H1 (cell line): ENCODE measurements around the gene ENTPD8. TPM values are rescaled to one million over a fixed set of nuclear protein-coding genes. Genes with fewer than 3 reads are reported as not detected.

ENCODE experiments used
- CTCF ChIA-PET: fragments of 300-600 bp; sonication (Branson Sonifier 250); formaldehyde crosslinking; loops from one replicate; lab custom pipeline; 2021; ENCODE audit not compliant: partially characterized antibody; lab: Charles Lee
- POLR2A ChIA-PET: fragments of 300-600 bp; sonication (Branson Sonifier 250); formaldehyde crosslinking; loops from one replicate; lab custom pipeline; 2021; ENCODE audit warnings: inconsistent platforms; ENCODE audit not compliant: partially characterized antibody; lab: Charles Lee
- DNase-seq, 2 experiments: peaks; one replicate each; pipeline versions ENCODE4 v3.0.0 to v3.0.0-alpha.2; 2010 to 2022; ENCODE audit warnings: low spot score in 2 of 2, low read depth in 1 of 2, mixed read lengths in 1 of 2
- FAIRE-seq: peaks from 2 replicates; lab custom pipeline; 2011; peaks lifted over from hg19 to GRCh38; lab: Jason Lieb, UNC
- H2AFZ ChIP-seq: 2 replicates; pipeline ENCODE4 v1.8.1; 2012; ENCODE audit warnings: low read length, inconsistent platforms
- H2AK5ac ChIP-seq: 2 replicates; pipeline ENCODE4 v1.6.1; 2013; ENCODE audit warnings: low read depth, low read length
- H2BK120ac ChIP-seq: replicated peaks from 2 replicates; pipeline ENCODE3; 2013; ENCODE audit warnings: low read depth, low read length, inconsistent platforms
- H2BK12ac ChIP-seq: 2 replicates; pipeline ENCODE4 v1.6.1; 2013; ENCODE audit warnings: low read depth, low read length
- H2BK15ac ChIP-seq: 2 replicates; pipeline ENCODE4 v1.6.1; 2013; ENCODE audit warnings: low read length
- H2BK20ac ChIP-seq: 2 replicates; pipeline ENCODE4 v1.6.1; 2013; ENCODE audit warnings: low read length
- H2BK5ac ChIP-seq: 2 replicates; pipeline ENCODE4 v1.6.1; 2013; ENCODE audit warnings: low read depth, low read length
- H3K14ac ChIP-seq: 2 replicates; pipeline ENCODE4 v1.6.1; 2013; ENCODE audit warnings: inconsistent platforms; ENCODE audit not compliant: insufficient read length
- H3K18ac ChIP-seq: 2 replicates; pipeline ENCODE4 v1.6.1; 2013; ENCODE audit warnings: low read length; ENCODE audit errors: extremely low read depth
- H3K23ac ChIP-seq: 2 replicates; pipeline ENCODE4 v1.6.1; 2013; ENCODE audit warnings: inconsistent platforms; ENCODE audit not compliant: insufficient read length
- H3K23me2 ChIP-seq: 2 replicates; pipeline ENCODE4 v1.6.1; 2013; ENCODE audit warnings: low read depth, low read length
- H3K27ac ChIP-seq: 2 replicates; pipeline ENCODE4 v1.6.1; 2011; ENCODE audit warnings: low read depth, low read length, inconsistent platforms
- H3K27me3 ChIP-seq, 4 experiments: replicated peaks in 1 of 4; 1 replicate in 1 of 4; 2 replicates in 3 of 4; pipeline versions ENCODE4 v1.6.1 to v1.8.1; 2011 to 2013; ENCODE audit warnings: low read length in 3 of 4, mild to moderate bottlenecking in 3 of 4, inconsistent platforms in 2 of 4, mixed read lengths in 2 of 4, moderate library complexity in 1 of 4; ENCODE audit not compliant: control insufficient read depth in 3 of 4, insufficient read depth in 3 of 4; ENCODE audit errors: extremely low read depth in 1 of 4
- H3K36me3 ChIP-seq, 4 experiments: 2 replicates each; pipeline versions ENCODE4 v1.6.1 to v1.8.1; 2011 to 2013; ENCODE audit warnings: mild to moderate bottlenecking in 4 of 4, low read length in 3 of 4, moderate library complexity in 2 of 4, control low read depth in 1 of 4, inconsistent platforms in 1 of 4; ENCODE audit not compliant: insufficient read depth in 4 of 4, control insufficient read depth in 2 of 4
- H3K4ac ChIP-seq: replicated peaks from 2 replicates; pipeline ENCODE3; 2013; ENCODE audit warnings: low read length, low read depth, mixed read lengths, inconsistent platforms; ENCODE audit not compliant: insufficient read length
- H3K4me1 ChIP-seq, 4 experiments: replicated peaks in 1 of 4; 1 replicate in 1 of 4; 2 replicates in 3 of 4; pipeline versions ENCODE4 v1.6.1 to v1.8.1; 2011 to 2013; ENCODE audit warnings: low read length in 3 of 4, inconsistent platforms in 2 of 4, mixed read lengths in 1 of 4; ENCODE audit not compliant: insufficient read depth in 4 of 4, control insufficient read depth in 3 of 4
- H3K4me2 ChIP-seq, 2 experiments: 2 replicates each; pipeline versions ENCODE4 v1.6.1 to v1.8.1; 2011 to 2013; ENCODE audit warnings: low read depth in 2 of 2, low read length in 2 of 2, control low read depth in 1 of 2, inconsistent platforms in 1 of 2, mild to moderate bottlenecking in 1 of 2; ENCODE audit not compliant: insufficient read depth in 1 of 2
- H3K4me3 ChIP-seq, 4 experiments: fragments of 200-600, 300-600 bp in 1 of 4; sonication (generic), shearing (Covaris generic), sonication (Bioruptor Twin) in 1 of 4; 2 replicates each; pipeline versions ENCODE4 v1.5.1 to v1.8.1; 2011 to 2016; ENCODE audit warnings: low read length in 4 of 4, low read depth in 3 of 4, control low read depth in 2 of 4, inconsistent platforms in 2 of 4, mild to moderate bottlenecking in 2 of 4, mixed read lengths in 1 of 4, moderate library complexity in 1 of 4; ENCODE audit not compliant: insufficient read depth in 2 of 4; ENCODE audit errors: extremely low read depth in 1 of 4
- H3K56ac ChIP-seq: replicated peaks from 2 replicates; pipeline ENCODE3; 2013; ENCODE audit warnings: low read depth, mild to moderate bottlenecking, mixed read lengths, low read length, inconsistent platforms; ENCODE audit not compliant: insufficient read length
- H3K79me1 ChIP-seq: 2 replicates; pipeline ENCODE4 v1.6.1; 2013; ENCODE audit warnings: low read depth, low read length, control low read depth
- H3K79me2 ChIP-seq, 2 experiments: 2 replicates each; pipeline versions ENCODE4 v1.6.1 to v1.8.1; 2012 to 2013; ENCODE audit warnings: low read length in 2 of 2, mild to moderate bottlenecking in 2 of 2, inconsistent platforms in 1 of 2; ENCODE audit not compliant: insufficient read depth in 2 of 2, control insufficient read depth in 1 of 2
- H3K9ac ChIP-seq, 4 experiments: replicated peaks in 1 of 4; 1 replicate in 1 of 4; 2 replicates in 3 of 4; pipeline versions ENCODE4 v1.6.1 to v1.8.1; 2011 to 2013; ENCODE audit warnings: low read depth in 3 of 4, low read length in 3 of 4, control low read depth in 2 of 4, mild to moderate bottlenecking in 2 of 4, moderate library complexity in 2 of 4, inconsistent platforms in 1 of 4; ENCODE audit errors: extremely low read depth in 1 of 4
- H3K9me3 ChIP-seq, 2 experiments: 2 replicates each; pipeline versions ENCODE4 v1.6.1 to v1.8.1; 2012 to 2013; ENCODE audit warnings: mild to moderate bottlenecking in 2 of 2, moderate library complexity in 2 of 2, control low read depth in 1 of 2, inconsistent platforms in 1 of 2, low read depth in 1 of 2, low read length in 1 of 2, mixed read lengths in 1 of 2; ENCODE audit not compliant: insufficient read depth in 2 of 2
- H4K20me1 ChIP-seq, 2 experiments: replicated peaks in 1 of 2; 2 replicates each; pipeline versions ENCODE3 to v1.8.1; 2011 to 2013; ENCODE audit warnings: inconsistent platforms in 2 of 2, low read length in 2 of 2, mild to moderate bottlenecking in 1 of 2; ENCODE audit not compliant: insufficient read depth in 2 of 2, control insufficient read depth in 1 of 2
- H4K5ac ChIP-seq: 2 replicates; pipeline ENCODE4 v1.6.1; 2013; ENCODE audit warnings: low read length, low read depth, mixed read lengths, inconsistent platforms; ENCODE audit not compliant: insufficient read length
- H4K8ac ChIP-seq: 2 replicates; pipeline ENCODE4 v1.8.0; 2013; ENCODE audit warnings: mild to moderate bottlenecking, moderate library complexity, low read length, inconsistent platforms; ENCODE audit not compliant: insufficient read depth; ENCODE audit errors: extremely low read depth
- H4K91ac ChIP-seq: replicated peaks from 2 replicates; pipeline ENCODE3; 2013; ENCODE audit warnings: low read length, mixed read lengths, inconsistent platforms; ENCODE audit not compliant: insufficient read length
- BACH1 ChIP-seq: IDR thresholded peaks from 2 replicates; pipeline ENCODE4 v1.6.1; 2012; ENCODE audit warnings: low read length, improper control_type of control experiment
- CHD2 ChIP-seq: IDR thresholded peaks from 2 replicates; pipeline ENCODE4 v1.6.1; 2012; ENCODE audit warnings: low read length, improper control_type of control experiment
- CTBP2 ChIP-seq: IDR thresholded peaks from 2 replicates; pipeline ENCODE4 v1.7.0; 2011; ENCODE audit warnings: borderline replicate concordance, mild to moderate bottlenecking, moderate library complexity, mixed read lengths, low read length; ENCODE audit not compliant: insufficient read depth, insufficient read length
- GABPA ChIP-seq: IDR thresholded peaks from 2 replicates; pipeline ENCODE4 v1.6.1; 2011; ENCODE audit warnings: mild to moderate bottlenecking, low read length, moderate library complexity, borderline replicate concordance; ENCODE audit not compliant: insufficient read depth
- GTF2F1 ChIP-seq: IDR thresholded peaks from 2 replicates; pipeline ENCODE4 v1.6.1; 2012; ENCODE audit warnings: low read depth, low read length, improper control_type of control experiment, borderline replicate concordance
- KDM5A ChIP-seq: fragments of 200-600 bp; IDR thresholded peaks from 2 replicates; pipeline ENCODE4 v1.7.1; 2012; ENCODE audit warnings: mild to moderate bottlenecking, low read length, inconsistent platforms, mixed read lengths
- MAX ChIP-seq: IDR thresholded peaks from 2 replicates; pipeline ENCODE4 v1.6.1; 2012; ENCODE audit warnings: inconsistent platforms
- POU5F1 ChIP-seq: IDR thresholded peaks from 2 replicates; pipeline ENCODE4 v1.6.1; 2011; ENCODE audit warnings: low read depth, mild to moderate bottlenecking, low read length, moderate library complexity
- SRF ChIP-seq: IDR thresholded peaks from 2 replicates; pipeline ENCODE4 v1.6.1; 2011; ENCODE audit warnings: mild to moderate bottlenecking, low read depth, low read length, moderate library complexity
- SUZ12 ChIP-seq: fragments of 200-600 bp; sonication (generic); IDR thresholded peaks from 2 replicates; pipeline ENCODE4 v1.6.1; 2012; ENCODE audit warnings: mild to moderate bottlenecking, inconsistent platforms, low read length, moderate library complexity, mixed read lengths
- WGBS, 2 experiments: shearing (Covaris generic) in 1 of 2; methylation state at CpG; one replicate each; pipeline versions ENCODE4 v1.1.6 to v1.1.7; 2013 to 2015; ENCODE audit warnings: low lambda C conversion rate in 2 of 2, mixed read lengths in 2 of 2, inconsistent platforms in 1 of 2, low coverage in 1 of 2, missing lambda C conversion rate in 1 of 2; ENCODE audit not compliant: insufficient replicate concordance in 2 of 2, insufficient coverage in 1 of 2, insufficient read length in 1 of 2; ENCODE audit errors: extremely low coverage in 1 of 2, missing lambda C conversion rate in 1 of 2; 5-methylcytosine and 5-hydroxymethylcytosine counted together
- polyA plus RNA-seq, 7 experiments: library from polyadenylated mRNA; depleted of rRNA in 3 of 7; stranded (reverse) in 5 of 7; unstranded in 2 of 7; fragments of >200 nt in 5 of 7; fragments of 200-250 nt in 2 of 7; gene quantifications; 1 replicate in 5 of 7; 2 replicates in 1 of 7; 4 replicates in 1 of 7; pipeline versions ENCODE4 v1.2.1 to v1.2.3, GENCODE V29; 2011 to 2013; ENCODE audit warnings: missing spikeins in 2 of 7, mixed read lengths in 2 of 7
- total RNA-seq: library from RNA; stranded (reverse); fragmentation: NEBNext Ultra II Directional; extraction: Animal tissue kit (Norgen Biotek cat#: 25700); gene quantifications from 2 replicates; pipeline ENCODE4 v1.2.1, GENCODE V29; 2021

ENTPD8 gene
- total and polyA plus RNA-seq, 2 of the 8 experiments (the other 6 are each of a cell fraction or from before 2014, with no cell fraction given), result 0.48 to 0.51 TPM

- DNase-seq (no peak), FAIRE-seq (no peak)
- no peak overlapping the region for H3K14ac ChIP-seq
- H2BK20ac ChIP-seq, result no peak overlapping the region
- no peak overlapping the region for H2BK5ac ChIP-seq
- CTCF ChIA-PET, result interaction anchor here (0.8 to 2.4 kb wide), 3 partner anchors 35 to 122 kb away, joined by 4 to 12 read pairs (median 5); partner anchors contain the start of gene NRARP
- H3K36me3 ChIP-seq, result no peaks in the 10 kb centered on the region
- no peak overlapping the region for H2BK120ac ChIP-seq
- H3K9me3 ChIP-seq, result no peaks in the 10 kb centered on the region
- H3K27me3 ChIP-seq, result peaks cover 0 to 3% (median under 1%) of the 10 kb centered on the region in 4 experiments; a peak in 2 of 7 replicates
- peaks cover 3 to 4% of the 10 kb centered on the region in 2 experiments for H4K20me1 ChIP-seq
- H2BK12ac ChIP-seq, result no peak overlapping the region
- H3K56ac ChIP-seq, result no peak overlapping the region
- H3K4me3 ChIP-seq, result no peak overlapping the region
- TF ChIP-seq SRF (no peak), CHD2 (no peak), CTBP2 (no peak), GTF2F1 (no peak), BACH1 (no peak), POU5F1 (no peak), SUZ12 (no peak), GABPA (no peak), MAX (no peak), KDM5A (no peak)
- TF ChIP-seq, all 59 proteins: peak for 0
- Histone ChIP-seq H3K4me1 (peaks cover 0 to 8% (median 2%) of the 10 kb centered on the region in 4 experiments; a peak in 6 of 7 replicates), H3K9ac (no peak overlapping the region), H2BK15ac (no peak overlapping the region), H4K5ac (no peak overlapping the region), H3K79me2 (no peaks in the 10 kb centered on the region), H2AFZ (no peak overlapping the region), H3K23ac (no peak overlapping the region), H3K23me2 (peaks cover 6% of the 10 kb centered on the region; the same call in 1 of the 2 replicates), H3K4me2 (no peak overlapping the region), H4K8ac (no peak overlapping the region), H3K4ac (no peak overlapping the region), H3K18ac (no peak overlapping the region), H2AK5ac (no peak overlapping the region), H4K91ac (no peak overlapping the region), H3K79me1 (peaks cover 6% of the 10 kb centered on the region; the same call in 1 of the 2 replicates), H3K27ac (no peak overlapping the region)
- POLR2A ChIA-PET, result interaction anchor here (1.3 kb wide), 1 partner anchor 169 kb away, joined by 4 read pairs; the partner anchor contains the start of gene TUBB4B
- 89% methylated on average over 11 of the region's 11 CpGs; no CpG with 5 or more reads in 1 of the 2 experiments for WGBS, 2 experiments
Measured at GRCh38 chr9:137409515-137409914, 31.6 kb downstream of the ENTPD8 start.
